GM21576 (cell line): ENCODE results near the gene CAMTA1.

ENCODE experiments used
- ATAC-seq: cut with Tn5 transposase; IDR thresholded peaks from one replicate; pipeline ENCODE4 v1.9.1; 2021; ENCODE audit warnings: mild to moderate bottlenecking, moderate library complexity; ENCODE audit not compliant: unreplicated experiment

The CAMTA1 gene

DNA sequence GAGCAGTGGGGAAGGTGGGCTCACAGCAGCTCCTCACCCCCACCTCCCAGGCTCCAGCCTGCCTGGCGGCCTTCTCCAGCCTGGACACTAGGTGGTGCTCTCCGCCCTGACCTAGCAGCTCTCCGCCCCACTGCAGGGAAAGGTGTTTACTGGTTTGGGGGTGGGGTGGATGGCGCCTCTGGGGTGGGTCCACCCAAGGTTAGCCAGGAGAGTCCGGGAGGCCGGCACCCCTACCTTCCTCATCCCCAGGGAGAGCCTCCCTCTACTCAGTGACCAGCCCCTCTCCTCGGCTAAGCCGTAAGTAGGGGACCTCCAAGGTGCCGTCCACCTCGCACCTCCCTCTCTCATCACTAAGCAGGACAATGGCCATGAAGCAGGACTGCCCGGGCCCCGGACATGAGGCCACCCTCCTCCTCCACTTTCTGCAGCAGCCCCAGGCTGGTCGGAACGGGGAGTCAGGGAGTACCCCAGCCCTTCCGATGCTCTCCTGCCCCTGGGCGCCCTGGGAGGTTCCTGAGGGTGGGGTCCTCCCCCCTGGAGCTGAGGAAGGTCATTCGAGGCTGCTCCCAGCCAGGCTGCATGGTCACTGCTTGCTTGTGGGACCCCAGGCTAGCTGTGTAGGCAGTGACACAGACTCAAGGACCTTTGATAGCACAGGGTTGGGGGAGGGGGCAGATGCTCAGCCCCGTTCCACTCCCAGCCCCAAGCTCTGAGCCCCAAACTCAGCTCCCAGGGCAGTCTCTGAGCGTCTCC, 884.5 kb downstream of the CAMTA1 start:
- no peak for ATAC-seq

DNA sequence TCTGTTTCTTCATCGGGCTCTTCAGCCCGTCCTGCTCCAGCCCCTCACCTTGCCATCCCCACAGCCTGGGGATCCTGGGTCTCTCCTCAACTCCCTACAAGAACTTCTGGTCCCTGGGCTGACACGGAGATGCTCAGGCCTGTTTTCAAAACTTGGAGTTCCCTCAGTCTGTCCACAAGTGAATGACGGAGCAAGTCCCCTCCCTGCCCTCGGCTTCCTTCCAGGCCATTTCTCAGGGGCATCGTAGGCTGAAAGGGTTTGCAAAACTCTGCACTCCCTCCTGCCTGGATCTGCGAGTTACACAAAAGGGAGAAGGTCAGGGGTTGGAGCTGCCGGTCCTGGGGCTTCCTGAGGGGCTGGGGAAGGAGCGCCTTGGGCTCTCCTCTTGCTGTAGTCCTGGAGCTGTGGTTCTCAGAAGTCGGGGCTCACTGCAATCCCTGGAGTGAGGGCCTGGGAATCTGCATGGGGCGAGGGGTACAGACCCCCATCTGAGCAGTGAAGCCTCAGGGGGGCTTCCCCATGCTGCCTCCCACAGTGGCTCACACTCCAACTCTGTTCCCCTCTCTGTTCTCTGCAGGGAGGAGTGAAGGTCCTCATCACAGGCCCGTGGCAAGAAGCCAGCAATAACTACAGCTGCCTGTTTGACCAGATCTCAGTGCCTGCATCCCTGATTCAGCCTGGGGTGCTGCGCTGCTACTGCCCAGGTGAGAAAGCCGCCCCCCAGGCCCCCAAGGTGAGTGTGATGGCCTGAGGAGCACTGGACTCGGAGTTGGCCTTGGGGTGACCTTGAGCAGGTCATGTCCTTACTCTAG, 885.3 kb downstream of the CAMTA1 start:
- ATAC-seq, result no peak

DNA sequence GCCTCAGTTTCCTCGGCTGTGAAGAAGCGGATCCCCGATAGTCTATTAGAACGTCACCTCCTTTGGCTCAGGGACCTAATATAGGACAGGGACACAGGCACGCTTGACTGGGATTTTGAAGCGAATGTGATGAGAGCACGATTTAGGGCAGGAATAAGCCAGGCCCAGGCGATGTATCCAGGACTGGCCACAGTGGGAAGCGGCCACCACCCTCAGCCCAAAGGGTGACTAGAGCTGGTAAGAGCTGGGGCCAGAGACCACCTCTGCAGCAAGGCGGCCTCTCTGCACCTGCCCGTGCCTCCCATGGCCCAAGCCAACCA, 885.9 kb downstream of the CAMTA1 start:
- ATAC-seq, result no peak

DNA sequence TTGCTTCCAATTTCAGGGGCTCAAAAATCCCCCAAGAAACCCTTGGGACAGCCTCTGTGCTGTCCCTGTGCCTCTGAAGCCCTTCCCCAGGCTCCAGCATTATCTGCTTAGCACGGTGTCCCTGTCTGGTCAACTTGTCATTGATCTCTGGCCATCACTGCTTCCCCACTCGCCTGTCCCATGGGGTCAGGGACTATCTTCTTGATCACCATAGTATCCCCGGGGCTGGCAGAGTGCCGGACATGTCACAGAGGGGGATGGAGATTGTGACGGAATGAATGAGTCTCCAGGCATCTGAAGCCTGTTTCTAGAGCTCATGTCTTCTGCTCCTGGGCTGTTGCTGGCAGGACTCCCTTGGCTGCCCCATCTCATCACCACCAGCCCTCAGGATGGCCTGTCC, 886.4 kb downstream of the CAMTA1 start:
- ATAC-seq, result no peak

DNA sequence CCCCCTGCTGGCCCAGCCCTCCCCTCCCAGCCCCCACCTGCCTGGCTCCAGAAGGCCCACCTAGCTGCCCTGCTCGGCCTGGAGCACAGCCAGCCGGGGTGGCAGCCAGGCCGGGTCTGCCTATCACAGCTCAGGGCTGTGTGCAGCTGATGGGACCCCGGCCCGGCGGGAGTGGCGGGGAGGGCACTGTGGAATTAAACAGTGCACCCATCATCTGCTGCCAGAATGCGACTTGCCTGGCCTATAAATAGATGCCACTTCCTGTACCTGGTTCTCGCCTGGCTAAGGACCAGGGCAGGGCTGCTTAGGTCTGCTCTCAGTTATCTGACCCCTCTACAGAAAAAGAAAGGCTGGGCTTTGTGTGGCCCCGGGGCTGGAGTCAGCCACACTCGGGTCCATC, 887.6 kb downstream of the CAMTA1 start:
- ATAC-seq, result no peak

DNA sequence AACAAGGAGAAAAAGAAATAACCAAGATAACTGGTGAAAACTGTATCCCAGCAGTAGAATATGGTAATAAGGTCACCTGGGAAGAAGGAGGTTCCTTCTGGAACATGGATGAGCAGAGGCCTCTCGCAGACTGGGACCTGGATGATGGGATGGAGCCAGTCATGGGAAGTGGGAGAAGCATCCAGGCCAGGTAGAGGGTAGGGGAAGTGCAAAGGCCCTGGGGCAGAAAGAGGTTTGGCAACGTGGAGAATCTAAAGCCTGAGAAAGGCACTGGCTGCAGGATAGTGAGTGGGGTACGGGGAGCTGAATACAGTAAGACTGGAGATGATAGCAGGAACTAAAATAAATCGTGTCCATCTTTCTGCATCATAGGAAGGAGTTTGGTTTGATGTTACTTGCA, 889.7 kb downstream of the CAMTA1 start:
- ATAC-seq, result no peak

DNA sequence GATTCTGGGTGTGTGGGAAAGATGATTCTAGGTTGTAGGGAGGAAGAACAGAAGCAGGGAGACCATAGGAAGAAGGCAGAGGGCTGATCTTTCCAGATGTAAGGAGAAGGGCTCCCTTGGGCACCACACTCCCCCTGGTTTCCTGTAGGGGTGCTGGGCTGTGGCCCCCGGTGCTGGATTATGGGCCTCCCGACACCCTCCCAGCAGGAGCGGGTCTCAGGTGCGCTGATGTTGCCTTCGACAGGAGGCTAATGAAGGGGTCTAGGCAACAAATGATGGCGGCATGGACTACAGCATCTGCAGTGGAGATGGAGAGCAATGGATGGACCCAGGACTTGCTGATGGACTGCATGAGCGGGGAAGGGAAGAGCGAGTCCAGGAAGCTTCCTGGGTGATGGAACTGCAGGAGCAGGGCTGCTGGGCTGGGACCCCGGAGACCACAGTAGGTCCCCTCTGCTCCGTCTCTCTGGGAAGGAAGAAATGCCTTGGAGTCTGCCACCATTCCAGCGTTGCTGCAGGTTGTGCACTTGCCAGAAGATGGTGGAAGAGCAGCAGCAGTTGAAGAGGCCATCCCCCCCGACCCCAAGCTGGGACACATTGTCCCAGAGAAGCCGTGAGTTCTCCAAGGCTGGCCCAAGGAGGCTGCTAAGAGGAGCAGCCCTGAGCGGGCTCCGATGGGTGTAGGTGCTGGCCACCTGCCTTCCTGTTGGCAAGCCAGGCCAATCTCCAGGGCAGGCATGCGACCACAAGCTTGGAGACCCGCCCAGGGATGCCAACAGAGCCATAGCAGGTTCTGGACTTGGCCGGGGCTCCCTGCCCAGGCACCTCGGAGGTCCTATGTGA, 890.4 kb downstream of the CAMTA1 start:
- ATAC-seq, result no peak

DNA sequence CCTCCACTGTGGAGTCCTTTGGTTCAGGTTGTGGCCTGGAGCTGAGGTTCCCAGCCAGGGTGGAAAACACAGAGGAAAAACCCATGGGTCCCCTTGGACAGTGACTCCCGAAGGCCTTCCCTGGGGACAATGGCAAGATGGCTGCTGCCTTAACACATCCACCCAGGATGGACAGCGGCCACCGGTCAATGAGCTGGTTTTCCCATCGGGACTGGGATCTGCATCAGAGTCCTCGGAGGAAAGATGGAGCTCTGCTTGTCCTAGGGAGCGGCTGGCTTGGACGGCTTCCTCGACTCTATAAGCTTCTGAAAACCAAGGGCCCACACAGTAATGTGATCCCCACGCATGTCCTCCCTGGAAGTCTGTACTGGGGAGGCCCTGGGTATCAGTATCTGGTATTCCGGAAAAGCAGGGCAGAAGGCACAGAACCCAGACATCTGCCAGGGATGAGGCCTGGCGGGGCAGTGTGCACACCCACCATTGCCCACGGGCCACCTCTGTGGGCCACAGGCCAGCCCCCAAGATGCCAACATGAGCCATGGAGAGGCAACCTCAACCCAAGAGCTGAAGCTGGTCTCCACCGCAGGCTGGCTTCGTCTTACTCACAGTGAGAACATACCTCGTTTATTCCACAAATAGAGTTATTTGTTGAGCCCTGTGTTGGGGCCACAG, 891.2 kb downstream of the CAMTA1 start:
- no peak for ATAC-seq

DNA sequence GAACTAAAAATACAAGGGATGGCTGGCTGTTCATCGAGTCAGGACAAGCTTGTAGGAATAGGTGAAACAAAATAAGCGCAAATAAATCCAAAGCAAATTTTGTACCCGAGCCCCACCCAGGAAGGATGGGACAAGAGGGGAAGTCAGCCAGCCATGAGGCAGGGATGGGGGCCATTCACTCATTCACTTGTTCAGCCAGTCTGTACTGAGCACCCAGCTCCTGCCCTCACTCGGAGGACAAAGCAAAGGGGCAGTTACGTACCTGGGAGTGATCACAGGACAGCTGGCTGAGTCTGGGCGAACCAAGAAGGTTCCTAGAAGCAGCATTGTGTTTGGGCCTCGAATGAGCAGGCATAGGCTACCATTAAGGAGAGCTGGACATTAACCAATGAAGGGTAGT, 891.9 kb downstream of the CAMTA1 start:
- ATAC-seq, result no peak

DNA sequence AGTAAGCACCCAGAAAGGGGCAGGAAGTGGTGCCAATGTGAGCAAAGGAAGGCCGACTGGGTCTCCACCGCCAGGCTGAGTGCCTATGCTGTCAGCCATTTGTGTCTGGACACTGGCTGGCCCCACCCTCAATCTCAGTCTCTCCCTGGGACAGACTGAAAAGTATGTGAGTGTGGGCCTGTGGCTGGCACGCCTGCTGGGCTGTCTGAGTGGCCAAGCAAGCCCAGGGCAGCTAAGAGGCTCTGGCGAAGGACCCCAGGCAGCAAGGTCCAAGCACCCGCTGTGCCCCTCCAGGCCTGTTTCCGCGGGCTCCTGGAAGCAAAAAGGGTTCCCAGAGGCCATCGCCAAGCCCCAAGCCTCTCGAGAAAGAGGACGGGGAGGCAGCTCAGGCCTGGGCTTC, 892.6 kb downstream of the CAMTA1 start:
- no peak for ATAC-seq

DNA sequence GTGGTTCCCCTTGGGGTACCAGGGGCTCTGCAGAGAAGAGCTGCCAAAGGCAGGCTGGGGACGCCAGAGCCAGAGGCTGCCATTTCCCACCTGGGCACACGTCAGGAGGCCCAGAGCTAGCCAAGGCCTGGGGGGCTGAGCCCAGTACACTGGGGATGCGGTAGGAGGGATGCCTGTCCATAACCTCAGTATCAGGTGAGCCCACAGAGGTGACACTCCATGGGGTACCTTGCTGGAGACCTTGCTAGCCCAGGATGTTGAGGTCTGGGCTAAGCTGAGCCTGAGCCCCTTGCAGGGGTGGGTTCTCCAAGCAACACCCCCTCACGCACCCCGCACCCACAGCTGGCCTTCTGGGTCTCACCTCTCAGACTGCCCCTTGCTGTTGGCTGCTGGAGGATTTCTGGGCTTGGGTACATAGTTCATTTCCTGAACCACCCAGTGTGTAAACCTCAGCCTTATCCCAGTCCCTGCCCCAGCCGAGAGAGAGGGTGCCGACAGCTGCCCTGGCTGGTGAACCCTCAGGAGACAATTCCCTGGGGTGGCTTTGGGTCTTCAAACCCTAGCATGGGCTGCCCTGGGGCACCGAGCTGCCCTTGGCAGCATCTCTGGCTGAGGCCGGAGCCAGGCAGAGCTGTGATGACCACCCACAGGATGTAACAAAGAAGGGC, 893.4 kb downstream of the CAMTA1 start:
- no peak for ATAC-seq

DNA sequence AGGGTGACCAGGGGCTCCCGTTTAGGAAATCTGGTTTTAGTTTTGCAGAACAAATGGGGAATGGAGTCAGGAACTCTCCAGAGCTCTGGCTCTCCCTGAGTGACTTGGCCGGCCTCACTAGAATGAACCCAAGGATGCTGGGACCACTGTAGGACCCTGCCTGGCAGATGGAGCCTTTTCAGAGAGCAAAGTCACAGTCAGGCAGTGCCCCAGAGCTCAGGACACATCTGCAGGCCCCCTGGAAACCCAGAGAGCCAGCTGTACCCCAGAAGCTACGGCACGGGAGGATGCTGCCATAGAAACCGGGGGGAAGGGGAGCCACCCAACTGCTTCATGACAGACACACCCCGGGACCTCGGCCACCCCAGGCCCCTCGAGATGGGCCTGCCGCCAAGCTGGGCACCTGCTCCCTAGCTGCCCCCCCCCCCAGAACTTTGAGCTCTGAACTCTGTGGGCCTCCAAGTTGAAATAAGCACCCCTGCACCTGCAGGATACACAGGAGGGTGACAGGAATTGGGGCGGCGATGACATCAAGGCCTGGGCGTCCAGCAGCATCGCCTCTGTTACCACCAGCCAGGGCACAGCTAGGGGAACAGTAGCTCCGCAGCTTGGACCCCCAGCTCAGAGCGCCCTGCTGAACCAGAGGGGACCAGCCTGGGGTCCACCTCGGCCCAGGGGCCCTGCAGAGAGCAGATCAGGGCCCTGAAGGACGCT, 894.1 kb downstream of the CAMTA1 start:
- no peak for ATAC-seq

DNA sequence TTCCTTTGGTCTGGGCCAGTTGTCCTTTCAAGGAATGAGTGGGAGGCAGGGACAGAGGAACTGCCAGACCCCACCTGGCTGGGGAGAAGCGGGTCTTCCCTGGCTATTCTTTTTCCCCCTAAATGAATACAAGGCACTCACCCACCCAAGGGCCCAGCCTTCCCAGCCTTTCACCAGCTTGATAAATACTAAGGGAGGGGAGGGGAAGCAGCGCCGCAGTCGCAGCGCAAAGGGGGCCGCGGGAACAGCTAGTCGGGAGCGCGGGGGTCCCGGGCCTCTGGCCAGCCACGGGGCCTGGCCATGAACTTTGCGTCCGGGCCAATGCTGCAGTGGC, 894.6 kb downstream of the CAMTA1 start:
- no peak for ATAC-seq

DNA sequence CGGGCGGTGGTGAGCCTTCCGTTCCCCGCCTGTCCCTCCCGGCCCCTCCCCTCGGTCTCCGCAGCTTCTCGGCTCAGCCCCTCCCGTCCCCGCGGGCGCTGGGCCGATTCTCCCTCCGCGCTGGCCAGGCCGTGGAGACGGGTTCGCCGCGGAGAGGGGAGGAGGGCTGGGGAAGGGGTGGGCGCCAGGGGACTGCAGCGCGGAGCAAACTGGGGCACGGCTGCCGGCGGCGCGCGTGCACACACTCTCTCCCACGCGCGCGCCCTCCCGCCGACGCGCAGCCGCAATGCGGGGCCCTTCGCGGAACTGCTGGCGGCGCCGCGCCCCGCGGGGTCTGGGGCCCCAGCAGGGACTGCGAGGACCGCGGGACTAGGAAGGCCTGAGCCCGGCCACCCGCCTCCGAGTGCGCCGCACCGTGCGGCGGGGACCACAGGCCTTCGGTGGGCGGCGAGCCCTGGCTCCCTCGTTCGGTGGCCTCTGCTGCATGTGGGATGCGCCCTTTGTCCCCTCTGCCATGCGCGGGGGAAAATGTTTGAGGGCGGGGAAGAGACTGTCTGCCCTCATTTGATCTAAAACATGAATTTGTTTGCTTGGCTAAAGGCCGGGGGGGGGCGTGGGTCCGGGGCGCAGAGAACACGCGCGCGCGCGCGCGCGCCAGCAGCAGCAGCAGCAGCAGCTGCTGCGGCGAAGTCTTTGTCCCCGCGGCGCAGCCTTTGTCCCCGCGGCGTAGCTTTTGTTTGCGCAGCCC, 895.1 kb downstream of the CAMTA1 start:
- ATAC-seq, result no peak

DNA sequence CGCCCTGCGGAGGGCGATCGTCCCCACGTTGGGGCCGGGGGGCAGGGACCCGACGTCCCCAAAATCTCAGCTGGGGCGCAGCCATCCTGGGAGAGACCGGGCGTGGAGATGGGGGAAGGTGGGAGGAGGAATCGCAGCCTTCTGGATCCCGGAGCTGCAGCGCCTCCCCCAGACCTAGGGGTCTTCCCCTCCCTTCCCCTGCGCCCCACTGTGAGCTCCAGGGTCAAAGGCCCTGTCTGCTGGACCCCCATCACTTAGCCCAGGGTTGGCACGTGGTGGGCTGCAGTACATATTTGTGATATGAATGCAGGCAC, 895.7 kb downstream of the CAMTA1 start:
- no peak for ATAC-seq

DNA sequence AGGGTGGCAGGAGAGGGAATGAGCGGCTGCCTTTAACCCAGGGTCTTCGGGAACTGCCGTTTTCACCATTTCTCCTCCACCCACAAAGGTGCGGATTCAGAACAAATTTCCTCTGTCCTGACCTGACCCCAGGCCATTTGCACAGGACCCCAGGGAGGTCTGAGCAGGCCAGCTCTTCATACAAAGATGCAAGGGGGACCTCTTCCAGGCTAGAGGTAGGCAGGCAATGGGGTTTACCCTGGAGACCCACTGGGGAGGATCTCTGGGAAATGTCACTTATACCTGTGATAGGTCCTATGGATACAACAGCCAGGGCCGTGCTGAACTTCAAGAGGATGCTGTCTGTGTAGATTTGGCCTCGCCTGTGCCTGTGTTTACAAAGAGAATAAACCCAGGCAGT, 896.1 kb downstream of the CAMTA1 start:
- ATAC-seq, result no peak

DNA sequence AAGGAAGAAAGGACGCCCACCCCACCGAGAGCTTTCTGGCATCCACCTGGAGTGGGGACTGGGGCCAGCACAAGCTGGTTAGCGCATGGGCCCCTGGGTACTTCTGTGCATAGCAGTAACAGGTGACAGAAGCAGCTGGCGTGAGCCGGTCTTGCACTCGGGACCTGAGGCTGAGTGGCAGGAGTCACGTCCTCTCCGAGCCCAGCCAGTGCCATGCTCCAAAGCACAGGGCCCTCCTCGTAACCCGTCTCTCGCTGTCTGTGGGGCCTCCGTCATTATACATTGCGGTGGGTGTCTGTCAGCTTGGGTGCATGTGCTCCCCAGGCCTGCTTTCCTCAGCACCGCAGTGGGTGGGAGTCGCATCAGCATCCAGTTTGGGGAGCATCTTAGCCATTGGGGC, 898.3 kb downstream of the CAMTA1 start:
- ATAC-seq, result no peak

DNA sequence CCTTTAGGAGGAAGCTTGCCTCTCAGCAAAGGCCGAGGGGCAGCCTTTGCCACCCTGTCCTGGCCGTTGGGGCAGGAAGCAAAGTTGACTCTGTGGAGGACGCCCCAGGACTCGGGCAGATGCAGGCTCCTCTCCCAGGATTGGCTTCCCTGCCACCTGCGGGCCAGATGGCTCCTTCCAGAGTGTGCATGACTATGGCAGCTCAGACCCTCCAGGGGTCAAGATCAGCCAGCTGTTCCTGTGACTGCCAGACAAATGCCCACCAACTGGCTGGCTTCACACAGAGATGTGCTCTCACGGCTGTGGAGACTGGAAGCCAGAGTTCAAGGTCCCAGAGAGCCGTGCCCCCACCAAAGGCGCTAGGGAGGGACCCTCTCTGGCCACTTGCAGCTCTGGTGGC, 898.9 kb downstream of the CAMTA1 start:
- no peak for ATAC-seq

DNA sequence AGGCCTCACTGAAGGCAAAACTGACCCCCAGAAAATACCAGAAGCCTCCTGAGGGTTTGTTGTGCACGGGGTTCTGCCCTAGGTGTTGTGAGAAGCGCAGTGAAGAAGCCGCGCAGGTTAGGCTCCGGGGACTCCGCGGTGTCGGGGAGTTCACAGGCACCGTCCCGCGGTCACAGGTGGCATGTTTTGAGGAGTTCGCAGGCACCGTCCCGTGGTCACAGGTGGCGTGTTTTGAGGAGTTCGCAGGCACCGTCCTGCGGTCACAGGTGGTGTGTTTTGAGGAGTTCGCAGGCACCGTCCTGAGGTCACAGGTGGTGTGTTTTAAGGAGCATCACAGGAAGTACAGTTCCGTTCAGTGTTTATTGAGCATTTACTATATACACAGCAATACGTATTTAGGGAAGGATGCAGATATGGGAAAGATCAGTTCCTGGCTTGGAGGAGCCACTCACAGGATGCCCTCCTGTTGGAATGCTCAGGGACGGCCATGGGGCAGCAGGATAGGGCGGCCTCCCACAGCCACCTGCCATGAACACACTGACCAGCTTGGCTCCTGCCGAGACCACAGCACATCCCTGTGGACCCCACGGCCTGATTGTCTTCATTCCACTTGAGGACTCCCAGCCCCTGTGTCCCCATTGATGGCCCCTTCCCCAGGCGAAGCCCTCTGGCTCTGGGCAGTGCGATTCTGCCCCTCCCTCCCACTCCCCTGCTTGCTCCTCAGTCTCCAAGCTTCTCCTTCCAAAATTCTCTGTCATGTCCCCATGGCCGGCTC, 899.8 kb downstream of the CAMTA1 start:
- no peak for ATAC-seq
